ENCODE measurements around the gene IFNA10. TPM values are rescaled to one million over a fixed set of nuclear protein-coding genes. Genes with fewer than 3 reads are reported as not detected.
"Not testable (repeated sequence)": the region's sequence is repeated elsewhere in the genome, so short reads cannot be mapped to it uniquely, and the experiment has no call there.

Gene IFNA10
- total RNA-seq, 1 experiment from 2014 or later, result not detected

DNA sequence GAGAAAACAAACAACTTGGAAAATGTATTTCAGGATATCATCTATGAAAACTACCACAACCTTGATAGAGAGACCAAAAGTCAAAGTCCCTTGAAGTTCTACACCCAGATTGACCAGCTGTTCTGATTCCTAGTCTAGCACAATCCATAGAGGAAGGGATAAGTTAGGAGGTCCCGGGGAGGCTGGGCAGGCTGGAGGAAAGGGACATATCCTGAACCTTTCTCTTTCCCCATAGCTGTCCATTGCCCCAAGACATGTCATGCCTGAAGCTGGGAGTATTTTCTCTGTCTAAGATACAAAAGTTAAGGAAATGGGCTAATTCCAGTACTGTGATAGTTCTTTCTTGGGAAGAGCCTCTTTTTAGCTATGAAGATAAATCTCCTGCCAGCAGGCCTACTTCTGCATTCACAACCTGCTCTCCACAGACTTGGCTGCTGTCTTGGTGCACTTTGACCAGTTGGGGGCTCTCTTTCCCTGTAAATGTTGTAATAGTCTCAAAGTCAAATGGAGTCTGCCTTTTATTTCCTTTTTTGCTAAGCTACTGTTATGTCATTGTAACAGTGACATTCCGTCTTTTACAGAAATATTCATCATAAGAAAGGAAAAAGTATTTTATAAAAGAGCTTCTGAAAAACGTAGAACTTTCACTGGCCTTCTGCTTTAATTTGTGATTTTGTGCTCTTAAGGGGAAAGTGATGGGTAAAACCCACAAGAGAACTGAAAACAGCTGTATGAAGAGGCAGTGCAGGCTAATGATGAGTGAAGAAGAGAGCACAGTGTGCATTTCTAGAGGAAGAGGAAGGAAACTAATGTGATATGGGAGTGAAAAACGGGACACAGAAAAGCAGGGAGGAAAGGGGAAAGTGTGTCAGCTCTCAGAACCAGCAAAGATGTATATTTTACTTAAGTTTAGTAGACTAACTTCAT, 23.9 kb downstream of the IFNA10 start:
- H3K23me2 ChIP-seq (ENCODE audit: insufficient read length, low read depth, low read length, poor library complexity, severe bottlenecking); H2BK5ac ChIP-seq (ENCODE audit: insufficient read length, low read length); H3K18ac ChIP-seq (ENCODE audit: insufficient read length, low read depth, low read length); H3K27ac Mint-ChIP-seq; H4K20me1 ChIP-seq (ENCODE audit: control insufficient read depth, insufficient read depth, insufficient read length); H3T11ph ChIP-seq (ENCODE audit: low read length); H3K27me3 ChIP-seq (ENCODE audit: insufficient read depth, low read length); H2AK5ac ChIP-seq (ENCODE audit: insufficient read length, low read length); H3K9me3 ChIP-seq (ENCODE audit: control insufficient read depth, low read depth, low read length); H2BK20ac ChIP-seq (ENCODE audit: low read depth, low read length, poor library complexity, severe bottlenecking); H3K9me3 Mint-ChIP-seq; H3K4me2 ChIP-seq (ENCODE audit: insufficient read depth, insufficient read length, low read length); H3K14ac ChIP-seq (ENCODE audit: insufficient read depth, low read length); H3K79me2 ChIP-seq (ENCODE audit: insufficient read depth, low read length); H2BK120ac ChIP-seq (ENCODE audit: low read depth, low read length, poor library complexity, severe bottlenecking); H2BK15ac ChIP-seq (ENCODE audit: low read depth, low read length); H3K79me1 ChIP-seq (ENCODE audit: insufficient read depth, low read depth, low read length, poor library complexity, severe bottlenecking); H3K23ac ChIP-seq (ENCODE audit: insufficient read length, low read depth, low read length); H4K8ac ChIP-seq (replicated peaks; ENCODE audit: insufficient read length, low read depth, low read length); H4K5ac ChIP-seq (ENCODE audit: insufficient read length, low read depth, low read length); H3K4ac ChIP-seq (ENCODE audit: low read depth, low read length); H3K36me3 Mint-ChIP-seq (ENCODE audit: insufficient read depth in 1 of 3, low read depth in 3 of 3); H2AFZ ChIP-seq (ENCODE audit: low read length); H3K56ac ChIP-seq (ENCODE audit: insufficient read length, low read depth, low read length); H3K4me3 Mint-ChIP-seq; H3K27me3 Mint-ChIP-seq (ENCODE audit: low read depth); H4K91ac ChIP-seq (ENCODE audit: insufficient read length, low read depth, low read length); H3K4me1 Mint-ChIP-seq; H3K4me1 ChIP-seq (ENCODE audit: insufficient read depth, low read length); H3K9ac ChIP-seq (ENCODE audit: extremely low read depth, insufficient read length, low read length); H2BK12ac ChIP-seq (ENCODE audit: insufficient read length, low read depth, low read length); H3K27ac ChIP-seq (ENCODE audit: insufficient read length, low read depth, low read length): not testable (repeated sequence)
- peak; percentile 78 for TF ChIP-seq CTCF (conservative IDR thresholded peaks at IDR 0.05)
- WGBS (ENCODE audit: extremely low coverage, insufficient read length, low lambda C conversion rate), result no CpG with 5 or more reads among the region's 4 CpGs
- peak; percentile 43 for DNase-seq
